ENCODE data around the gene TMEM183A. TPM values are rescaled to one million over a fixed set of nuclear protein-coding genes. Genes with fewer than 3 reads are reported as not detected.

The TMEM183A gene
- total RNA-seq, 4 donors from 2014 or later = 39.4 to 77.4 (median 66.5) TPM

- Histone ChIP-seq H3K9me3 (no peaks in the 10 kb centered on the region), H3K27me3 (peaks cover 0 to 22% (median 0%) of the 10 kb centered on the region in 4 donors), H3K4me1 (peaks cover 0 to 9% (median 0%) of the 10 kb centered on the region in 3 donors), H3K4me3 (no peak overlapping the region), H3K27ac (peak overlapping the region in 1 of 4 donors; percentile 39), H3K36me3 (no peaks in the 10 kb centered on the region)
- TF ChIP-seq CTCF (IDR thresholded peaks at IDR 0.05) (no peak), POLR2A (IDR thresholded peaks at IDR 0.05) (no peak)
- no peak for DNase-seq
- WGBS, 2 donors = 6 to 18% methylated on average over 3 to 5 of the region's 9 CpGs
- intact Hi-C loops (cut with DNase I) = loop anchor here (5.0 kb wide), 1 partner anchor 179 kb away; no protein-coding TSS in a partner anchor
Measured at GRCh38 chr1:203038217-203038741, 31.1 kb downstream of the TMEM183A start.

GRCh38 chr1:203038891-203039608 is 31.9 kb downstream of the TMEM183A start:
- peaks cover 0 to 9% (median 0%) of the 10 kb centered on the region in 3 donors for H3K4me1 ChIP-seq
- WGBS, 2 donors = 35 to 39% methylated on average over 11 of the region's 22 CpGs
- H3K27ac ChIP-seq = peak overlapping the region in 1 of 4 donors; percentile 39
- no peak for DNase-seq
- no peaks in the 10 kb centered on the region for H3K36me3 ChIP-seq
- intact Hi-C loops (cut with DNase I) = loop anchor here (5.0 kb wide), 1 partner anchor 178 kb away; no protein-coding TSS in a partner anchor
- peaks cover 0 to 23% (median 0%) of the 10 kb centered on the region in 4 donors for H3K27me3 ChIP-seq
- H3K9me3 ChIP-seq = no peaks in the 10 kb centered on the region
- no peak for TF ChIP-seq POLR2A (IDR thresholded peaks at IDR 0.05)
- TF ChIP-seq CTCF (IDR thresholded peaks at IDR 0.05) = peak; percentile 52 to 92 (median 88)
- no peak overlapping the region for H3K4me3 ChIP-seq

GRCh38 chr1:203039609-203040512 is 32.7 kb downstream of the TMEM183A start:
- H3K4me3 ChIP-seq = no peak overlapping the region
- intact Hi-C loops (cut with DNase I) = loop anchor here (5.0 to 10.0 kb wide), 2 partner anchors 177 to 225 kb away; no protein-coding TSS in a partner anchor
- no peak for DNase-seq
- no peak overlapping the region for H3K27ac ChIP-seq
- no peaks in the 10 kb centered on the region for H3K36me3 ChIP-seq
- peaks cover 0 to 30% (median 0%) of the 10 kb centered on the region in 4 donors for H3K27me3 ChIP-seq
- peak in 1 of 6 experiments; percentile 25 for TF ChIP-seq CTCF (IDR thresholded peaks at IDR 0.05)
- no peak for TF ChIP-seq POLR2A (IDR thresholded peaks at IDR 0.05)
- H3K4me1 ChIP-seq = peaks cover 0 to 9% (median 0%) of the 10 kb centered on the region in 3 donors
- no peaks in the 10 kb centered on the region for H3K9me3 ChIP-seq
- WGBS, 2 donors = 44 to 52% methylated on average over 7 of the region's 11 CpGs

- H3K27me3 ChIP-seq = peaks cover 0 to 38% (median 0%) of the 10 kb centered on the region in 4 donors
- 58 to 61% methylated on average over 4 of the region's 5 CpGs for WGBS, 2 donors
- H3K27ac ChIP-seq = no peak overlapping the region
- H3K4me1 ChIP-seq = peaks cover 0 to 9% (median 0%) of the 10 kb centered on the region in 3 donors
- H3K4me3 ChIP-seq = no peak overlapping the region
- TF ChIP-seq CTCF (IDR thresholded peaks at IDR 0.05) (no peak), POLR2A (IDR thresholded peaks at IDR 0.05) (no peak)
- intact Hi-C loops (cut with DNase I) = loop anchor here (10.0 kb wide), 1 partner anchor 224 kb away; no protein-coding TSS in a partner anchor
- no peaks in the 10 kb centered on the region for H3K36me3 ChIP-seq
- H3K9me3 ChIP-seq = no peaks in the 10 kb centered on the region
- no peak for DNase-seq
Measured at GRCh38 chr1:203040513-203041275, 33.5 kb downstream of the TMEM183A start.
